Endometrial microvascular endothelial cells (primary cell): ENCODE measurements around the gene SLC22A12. TPM values are rescaled to one million over a fixed set of nuclear protein-coding genes. Genes with fewer than 3 reads are reported as not detected.

Experiments used
- in situ Hi-C: cut with HindIII; loops from 2 replicates; pipeline ENCODE4 v1.10.0; 2017; ENCODE audit warnings: low sequenced_read_pairs, low pct_unique_long_range_greater_than_20kb; ENCODE audit errors: inconsistent ontology term
- total RNA-seq: library from RNA; depleted of rRNA; stranded (reverse); fragments of >200 nt; gene quantifications from one replicate; pipeline ENCODE4 v1.2.3, GENCODE V29; 2015; ENCODE audit errors: inconsistent ontology term

SLC22A12 gene
- total RNA-seq, 1 donor from 2014 or later, result not detected

GRCh38 chr11:64614917-64615316, 23.9 kb downstream of the SLC22A12 start:
- in situ Hi-C loops, result no loop called here

GRCh38 chr11:64616817-64617216, 25.8 kb downstream of the SLC22A12 start:
- in situ Hi-C loops, result no loop called here

GRCh38 chr11:64619196-64619595, 28.2 kb downstream of the SLC22A12 start:
- in situ Hi-C loops, result no loop called here

GRCh38 chr11:64619811-64620380, 28.9 kb downstream of the SLC22A12 start:
- in situ Hi-C loops, result no loop called here

- in situ Hi-C loops, result no loop called here
These were observed 29.5 kb downstream of the SLC22A12 start for GRCh38 chr11:64620381-64620971.

GRCh38 chr11:64621283-64622019, 30.4 kb downstream of the SLC22A12 start:
- in situ Hi-C loops, result no loop called here

- in situ Hi-C loops, result no loop called here
These were observed 31.7 kb downstream of the SLC22A12 start for GRCh38 chr11:64622681-64623080.

- in situ Hi-C loops, result no loop called here
These were observed 34.0 kb downstream of the SLC22A12 start for GRCh38 chr11:64624883-64625481.

- in situ Hi-C loops, result no loop called here
These were observed 35.6 kb downstream of the SLC22A12 start for GRCh38 chr11:64626637-64627036.

- in situ Hi-C loops, result no loop called here
These were observed 36.4 kb downstream of the SLC22A12 start for GRCh38 chr11:64627371-64627770.

- in situ Hi-C loops, result no loop called here
These were observed 37.6 kb downstream of the SLC22A12 start for GRCh38 chr11:64628596-64628995.

GRCh38 chr11:64629103-64629502, 38.1 kb downstream of the SLC22A12 start:
- in situ Hi-C loops, result no loop called here

- in situ Hi-C loops, result no loop called here
These were observed 39.0 kb downstream of the SLC22A12 start for GRCh38 chr11:64629796-64630562.

- in situ Hi-C loops, result no loop called here
These were observed 40.7 kb downstream of the SLC22A12 start for GRCh38 chr11:64631675-64632074.

- in situ Hi-C loops, result no loop called here
These were observed 41.2 kb downstream of the SLC22A12 start for GRCh38 chr11:64632237-64632636.

GRCh38 chr11:64632654-64633053, 41.6 kb downstream of the SLC22A12 start:
- in situ Hi-C loops, result no loop called here

- in situ Hi-C loops, result no loop called here
These were observed 42.6 kb downstream of the SLC22A12 start for GRCh38 chr11:64633555-64634159.

- in situ Hi-C loops, result no loop called here
These were observed 46.5 kb downstream of the SLC22A12 start for GRCh38 chr11:64637334-64638017.
